GM12891 (cell line): ENCODE results near the gene SMPX.

Source experiments
- POLR2A ChIP-seq: IDR thresholded peaks from 2 replicates; pipeline ENCODE4 v1.6.1; 2011; ENCODE audit warnings: low read depth, low read length, control low read depth
- POLR2AphosphoS5 ChIP-seq: IDR thresholded peaks from 2 replicates; pipeline ENCODE4 v1.6.1; 2011; ENCODE audit warnings: low read depth, low read length, control low read depth
- SPI1 ChIP-seq: IDR thresholded peaks from 2 replicates; pipeline ENCODE4 v1.6.1; 2011; ENCODE audit warnings: low read depth, low read length, control low read depth
- TAF1 ChIP-seq: IDR thresholded peaks from 2 replicates; pipeline ENCODE4 v1.6.1; 2011; ENCODE audit warnings: low read depth, low read length, control low read depth

- TF ChIP-seq POLR2A (no peak), POLR2AphosphoS5 (no peak), TAF1 (no peak), SPI1 (no peak)
Measured at GRCh38 chrX:21735038-21735767, 22.7 kb downstream of the SMPX start.
